DMS153 (cell line): ENCODE measurements around the gene ASB15.

Experiments
- DNase-seq: peaks from one replicate; lab custom pipeline; 2025; lab: John Stamatoyannopoulos, UW

ASB15 gene

GRCh38 chr7:123663200-123663599, 61.6 kb downstream of the ASB15 start:
- no peak for DNase-seq

GRCh38 chr7:123665157-123665556, 63.5 kb downstream of the ASB15 start:
- no peak for DNase-seq

- DNase-seq, result no peak
Observed at GRCh38 chr7:123665896-123666295, 64.3 kb downstream of the ASB15 start.

DNA sequence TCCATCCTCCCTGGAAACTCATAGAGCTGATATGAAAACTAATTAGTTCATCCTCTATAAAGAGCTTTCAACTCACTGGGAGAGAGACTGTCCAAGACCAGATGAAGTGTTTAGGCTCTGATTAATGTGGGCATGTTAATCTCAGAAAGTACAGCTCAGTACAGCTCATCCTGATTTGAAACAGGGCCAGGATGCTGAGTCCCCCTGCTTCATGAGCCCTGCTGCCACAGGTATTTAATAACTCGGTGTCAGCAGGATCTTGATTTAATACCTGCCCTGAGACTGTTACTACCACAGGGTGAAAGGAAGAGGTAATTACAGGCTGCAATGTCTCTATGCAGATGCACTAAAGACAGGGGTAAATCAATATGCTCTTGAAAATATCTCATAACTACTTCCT, 64.9 kb downstream of the ASB15 start:
- no peak for DNase-seq

- no peak for DNase-seq
Observed at GRCh38 chr7:123669485-123669884, 67.9 kb downstream of the ASB15 start.

DNA sequence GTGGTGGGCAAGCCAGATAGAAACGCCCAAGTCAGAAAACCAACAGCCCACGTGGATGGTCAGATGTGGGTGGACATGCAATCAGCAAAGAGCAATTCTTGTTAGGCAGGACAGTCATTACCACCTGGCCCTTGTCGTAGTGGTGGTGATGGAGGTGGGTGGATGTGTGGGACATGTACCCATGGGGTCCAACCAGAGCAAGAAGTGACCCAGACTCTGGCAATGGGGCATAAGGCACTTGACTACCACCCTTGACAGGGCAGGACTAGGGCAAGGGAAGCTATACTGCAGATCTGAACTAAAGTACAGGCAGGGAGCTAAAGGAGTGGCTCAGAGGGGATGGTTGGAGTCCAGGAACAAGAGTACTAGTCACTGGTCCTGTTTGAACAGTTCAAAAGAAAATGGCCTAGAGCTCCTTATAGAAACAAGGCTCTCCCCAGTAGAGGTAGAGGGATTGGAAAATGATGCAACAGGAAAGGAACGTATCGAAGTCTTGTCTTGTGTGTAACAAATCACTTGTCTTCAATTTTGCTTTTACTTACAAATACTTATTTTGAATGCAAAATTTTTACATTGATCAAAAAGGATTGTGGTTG, 71.6 kb downstream of the ASB15 start:
- no peak for DNase-seq

DNA sequence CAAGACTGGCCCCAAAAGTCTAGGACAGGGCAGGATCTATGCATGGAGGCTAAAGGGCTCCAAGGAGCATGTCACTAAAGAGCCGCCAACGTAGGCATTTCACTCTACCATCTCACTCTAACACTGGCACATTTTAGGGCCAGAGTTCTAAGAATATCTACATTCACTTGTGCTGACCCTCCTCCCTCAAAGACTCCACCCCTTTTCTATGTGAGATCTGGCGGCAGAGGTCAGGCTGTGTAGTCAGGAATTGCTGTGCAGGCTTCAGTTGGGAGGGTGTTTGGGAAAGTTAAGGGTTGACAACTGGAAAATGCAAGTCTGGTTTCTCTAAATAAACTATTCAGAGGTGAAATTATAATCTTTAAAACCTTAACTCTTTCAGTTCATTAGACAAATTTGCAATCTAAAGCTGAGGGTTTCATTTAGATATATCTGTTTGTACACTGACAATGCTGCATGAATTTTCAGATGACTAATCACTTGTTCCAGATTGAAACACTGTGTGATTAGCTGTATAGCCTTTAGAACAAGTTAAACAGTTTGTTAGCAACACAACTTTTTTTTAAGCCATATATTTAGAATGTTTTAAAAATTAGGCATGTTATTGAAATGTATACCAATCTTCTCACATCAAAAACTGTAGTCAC, 72.3 kb downstream of the ASB15 start:
- no peak for DNase-seq

DNA sequence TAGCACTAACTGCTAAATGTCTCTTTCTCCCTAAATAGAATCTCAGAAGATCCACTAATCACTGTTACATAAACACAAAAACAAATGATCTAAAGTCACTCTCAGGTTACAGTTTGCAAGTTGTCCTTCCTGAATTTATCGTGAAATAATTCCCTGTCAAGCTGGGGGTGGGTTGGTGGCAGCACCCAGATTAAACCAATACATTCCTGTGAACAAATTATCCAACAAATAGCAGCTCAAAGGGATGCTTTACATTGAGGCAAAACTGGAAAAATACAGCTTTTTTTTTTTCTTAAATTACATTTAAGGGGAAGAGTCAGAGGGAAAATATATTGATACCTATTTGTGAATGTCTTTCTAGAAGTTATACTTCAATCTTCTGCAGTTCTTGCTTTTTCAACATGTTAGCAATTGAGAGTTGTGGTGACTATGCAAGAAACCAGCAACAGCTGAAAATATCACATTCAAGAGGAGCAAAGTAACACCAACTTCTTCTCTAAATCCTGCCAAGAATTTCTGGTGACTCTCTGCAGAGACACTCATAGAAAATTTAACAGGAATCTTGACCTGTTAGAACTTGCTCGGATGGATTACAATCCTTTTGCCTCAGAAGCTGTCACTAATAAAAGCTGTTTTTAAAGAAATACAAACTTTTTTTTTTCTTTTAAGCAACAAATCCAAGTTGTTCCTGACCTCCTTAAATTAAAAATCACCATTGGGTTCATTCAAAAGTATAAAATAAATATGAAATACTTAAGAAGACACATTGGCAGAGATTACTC, 73.0 kb downstream of the ASB15 start:
- DNase-seq, result no peak

GRCh38 chr7:123675181-123675473, 73.5 kb downstream of the ASB15 start:
- DNase-seq, result no peak

DNA sequence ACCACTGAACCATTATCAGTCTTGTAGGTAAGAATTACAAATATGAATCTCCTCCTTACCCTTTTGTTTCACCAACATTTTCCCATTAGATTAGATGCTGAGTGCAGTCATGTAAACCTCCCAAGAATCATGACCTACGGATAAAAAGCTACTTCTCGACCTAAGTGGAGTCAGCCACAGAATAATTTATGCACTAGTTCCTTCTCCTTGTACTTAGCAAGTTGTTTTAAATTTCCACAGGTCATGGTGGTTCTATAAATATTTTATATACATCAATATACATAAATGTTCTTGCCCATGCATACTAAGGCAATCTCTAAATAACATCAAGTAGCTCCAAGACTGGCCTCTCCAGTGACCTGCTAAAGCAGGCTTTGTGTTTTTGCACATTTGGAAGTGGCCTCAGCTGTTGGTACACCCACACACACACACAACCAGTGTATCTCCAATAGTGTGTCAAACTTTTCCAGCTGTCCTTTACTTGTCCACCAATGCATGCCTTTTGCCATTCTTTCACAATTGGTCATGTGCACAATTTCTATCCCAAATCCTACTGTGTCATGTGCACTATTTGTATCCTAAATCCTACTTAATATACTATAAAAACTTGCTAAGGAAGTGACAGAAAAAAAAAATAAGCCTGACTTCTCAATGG, 75.6 kb downstream of the ASB15 start:
- DNase-seq, result no peak

DNA sequence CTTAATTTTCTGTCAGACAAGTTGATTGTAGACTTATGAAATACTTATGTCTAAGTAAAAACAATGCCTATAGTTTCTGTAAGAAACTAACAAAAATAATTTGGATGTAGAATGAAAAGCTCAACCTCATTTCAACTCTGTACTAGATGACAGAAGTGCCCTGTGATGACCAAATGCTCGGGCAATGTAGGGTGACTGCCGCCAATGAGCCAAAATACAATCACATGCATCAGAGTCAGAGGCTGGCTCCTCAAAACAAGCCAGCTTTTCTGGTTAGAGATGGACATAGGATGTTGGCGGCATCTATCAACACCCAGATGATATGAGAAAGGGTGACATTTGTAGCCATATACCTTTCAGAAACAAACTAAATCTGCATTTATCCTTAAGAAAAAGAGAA, 78.0 kb downstream of the ASB15 start:
- no peak for DNase-seq

DNA sequence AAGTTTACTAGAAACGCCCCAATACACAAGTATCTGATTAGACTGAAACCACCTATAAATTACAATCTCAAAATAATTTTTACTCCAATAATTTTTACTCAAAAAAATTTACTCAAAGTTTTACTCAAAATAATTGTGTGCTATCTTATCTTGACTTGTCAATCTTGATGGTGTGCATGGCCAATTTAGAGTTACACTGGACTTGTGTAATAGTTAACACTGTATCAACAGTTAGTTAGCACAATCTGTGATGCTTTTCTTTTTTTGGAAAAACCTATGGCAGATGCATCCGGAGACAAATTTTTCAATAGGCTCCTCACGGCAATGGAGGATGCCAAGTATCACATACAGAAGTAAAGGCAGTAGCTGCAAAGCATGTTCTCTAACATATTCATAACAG, 79.0 kb downstream of the ASB15 start:
- no peak for DNase-seq

DNA sequence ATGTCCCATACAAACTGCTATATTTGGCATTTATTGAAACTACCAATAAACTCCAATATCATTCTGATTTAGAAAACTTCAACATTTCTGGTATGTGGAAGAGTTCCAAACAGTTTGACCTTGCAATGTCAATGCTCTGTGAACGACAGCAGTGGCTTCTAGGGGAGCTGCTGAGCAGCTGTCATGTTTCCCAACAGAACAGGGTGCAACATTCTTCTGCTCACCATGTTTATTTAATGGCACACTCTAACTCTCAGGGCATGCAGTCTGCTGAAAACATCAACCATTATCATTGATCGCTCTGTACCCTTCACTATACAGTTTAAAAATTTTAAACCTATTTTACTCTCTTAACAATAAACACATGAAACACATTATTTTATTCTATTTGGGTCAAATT, 79.9 kb downstream of the ASB15 start:
- DNase-seq, result no peak

GRCh38 chr7:123682690-123683089, 81.1 kb downstream of the ASB15 start:
- no peak for DNase-seq

GRCh38 chr7:123687161-123687560, 85.5 kb downstream of the ASB15 start:
- no peak for DNase-seq

DNA sequence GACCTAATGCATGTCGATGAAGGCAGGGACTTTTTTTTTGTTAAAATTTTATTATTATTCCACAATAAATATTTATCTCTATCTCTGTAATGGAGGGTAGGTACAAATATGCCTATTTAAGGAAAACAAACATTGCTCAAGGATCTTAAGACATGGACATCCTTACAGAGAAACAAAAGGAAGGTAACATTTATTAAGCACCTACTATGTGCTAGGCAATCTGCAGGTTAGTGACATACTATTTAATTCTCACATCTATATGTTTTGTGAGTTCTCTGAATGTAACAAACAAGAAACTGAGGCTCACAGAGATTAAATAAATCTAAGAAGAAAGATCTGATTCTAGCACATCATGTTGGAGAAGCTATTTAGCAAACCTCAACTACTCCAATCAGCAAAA, 86.1 kb downstream of the ASB15 start:
- DNase-seq, result no peak
